ENCODE results near the gene LRMDA. TPM values are rescaled to one million over a fixed set of nuclear protein-coding genes. Genes with fewer than 3 reads are reported as not detected.

Gene LRMDA
- total RNA-seq, 2 experiments from 2014 or later = not detected

DNA sequence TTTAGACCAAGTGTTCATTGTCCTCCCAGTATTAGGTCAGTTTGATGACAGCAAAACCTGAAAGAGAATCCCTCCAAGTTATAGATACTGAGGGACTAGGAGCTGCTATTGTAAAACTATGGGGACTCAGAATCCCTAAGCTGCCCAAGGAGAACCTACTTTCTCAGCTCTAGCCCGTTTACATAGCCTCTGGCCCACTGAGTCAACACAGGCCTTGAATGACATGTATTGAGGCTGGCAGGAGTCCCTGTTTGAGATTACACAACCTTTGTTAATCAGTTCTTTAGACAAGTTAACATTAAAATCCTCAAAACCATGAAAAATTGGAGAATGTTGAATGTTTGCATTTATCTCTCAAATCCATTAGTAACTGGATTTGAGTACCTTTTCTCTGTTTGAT, 1127.2 kb downstream of the LRMDA start:
- Mint-ChIP-seq H3K4me3 (no peak overlapping the region), H3K9me3 (no peaks in the 10 kb centered on the region), H3K4me1 (ENCODE audit: low read depth) (no peaks in the 10 kb centered on the region), H3K36me3 (ENCODE audit: low read depth) (no peaks in the 10 kb centered on the region), H3K27ac (no peak overlapping the region), H3K27me3 (no peaks in the 10 kb centered on the region)
- Histone ChIP-seq H3K4me3 (ENCODE audit: low read length) (no peak overlapping the region), H3K27ac (ENCODE audit: low read depth in 1 of 2, low read length in 2 of 2) (no peak overlapping the region), H3K4me1 (ENCODE audit: insufficient read depth, low read length) (no peaks in the 10 kb centered on the region), H3K9me3 (ENCODE audit: control insufficient read depth in 1 of 2, insufficient read depth in 1 of 2, low read length in 2 of 2) (peaks cover 0 to 5% of the 10 kb centered on the region in 2 experiments), H3K36me3 (ENCODE audit: insufficient read depth, low read length) (no peaks in the 10 kb centered on the region), H3K27me3 (ENCODE audit: control insufficient read depth in 1 of 2, insufficient read depth in 2 of 2, low read length in 2 of 2) (no peaks in the 10 kb centered on the region)
- TF ChIP-seq CTCF (IDR thresholded peaks at IDR 0.05) = no peak
- intact Hi-C loops (cut with DNase I, micrococcal nuclease) = no loop called here
- DNase-seq (no peak), ATAC-seq (ENCODE audit: poor library complexity) (no peak)
- ChIA-PET CTCF (no interaction called here), POLR2A (no interaction called here)

GRCh38 chr10:76558996-76559891, 1127.8 kb downstream of the LRMDA start:
- no peak for TF ChIP-seq CTCF (IDR thresholded peaks at IDR 0.05)
- DNase-seq = no peak

DNA sequence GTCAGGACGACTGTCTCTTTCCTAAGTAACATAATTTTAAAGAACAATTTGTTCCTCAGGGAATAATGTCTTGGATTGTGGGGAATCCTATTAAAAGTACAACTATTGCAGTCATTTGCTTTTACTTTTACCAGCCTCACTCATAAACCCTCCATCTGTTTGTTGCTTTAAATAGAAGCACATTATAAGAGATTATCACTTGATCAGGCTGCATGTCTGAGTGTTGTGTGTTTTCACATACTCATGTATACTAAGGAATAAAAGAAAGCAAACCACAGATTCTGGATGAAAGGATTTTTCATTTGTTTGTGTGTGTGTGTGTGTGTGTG, 1128.4 kb downstream of the LRMDA start:
- H3K4me1 Mint-ChIP-seq (ENCODE audit: low read depth) = no peaks in the 10 kb centered on the region

More at GRCh38 chr10:76558996-76559891, 1127.8 kb downstream of the LRMDA start:
- H3K4me3 ChIP-seq (ENCODE audit: low read length) = no peak overlapping the region
- no peaks in the 10 kb centered on the region for H3K4me1 Mint-ChIP-seq (ENCODE audit: low read depth)
- H3K27me3 ChIP-seq (ENCODE audit: control insufficient read depth in 1 of 2, insufficient read depth in 2 of 2, low read length in 2 of 2) = no peaks in the 10 kb centered on the region
- no peaks in the 10 kb centered on the region for H3K36me3 ChIP-seq (ENCODE audit: insufficient read depth, low read length)
- no peak for ATAC-seq (ENCODE audit: poor library complexity)
- H3K27ac Mint-ChIP-seq = no peak overlapping the region
- H3K4me1 ChIP-seq (ENCODE audit: insufficient read depth, low read length) = no peaks in the 10 kb centered on the region
- ChIA-PET CTCF (no interaction called here), POLR2A (no interaction called here)
- intact Hi-C loops (cut with DNase I, micrococcal nuclease) = no loop called here
- no peak overlapping the region for H3K27ac ChIP-seq (ENCODE audit: low read depth in 1 of 2, low read length in 2 of 2)
- H3K9me3 ChIP-seq (ENCODE audit: control insufficient read depth in 1 of 2, insufficient read depth in 1 of 2, low read length in 2 of 2) = peaks cover 0 to 5% of the 10 kb centered on the region in 2 experiments
- H3K36me3 Mint-ChIP-seq (ENCODE audit: low read depth) = no peaks in the 10 kb centered on the region
- no peaks in the 10 kb centered on the region for H3K9me3 Mint-ChIP-seq
- no peak overlapping the region for H3K4me3 Mint-ChIP-seq
- no peaks in the 10 kb centered on the region for H3K27me3 Mint-ChIP-seq

More for the DNA sequence above, 1128.4 kb downstream of the LRMDA start:
- Mint-ChIP-seq H3K27me3 (no peaks in the 10 kb centered on the region), H3K4me3 (no peak overlapping the region), H3K36me3 (ENCODE audit: low read depth) (no peaks in the 10 kb centered on the region), H3K9me3 (no peaks in the 10 kb centered on the region), H3K27ac (no peak overlapping the region)
- no peak for DNase-seq
- no peaks in the 10 kb centered on the region for H3K36me3 ChIP-seq (ENCODE audit: insufficient read depth, low read length)
- intact Hi-C loops (cut with DNase I, micrococcal nuclease) = no loop called here
- no peaks in the 10 kb centered on the region for H3K27me3 ChIP-seq (ENCODE audit: control insufficient read depth in 1 of 2, insufficient read depth in 2 of 2, low read length in 2 of 2)
- no peak for ATAC-seq (ENCODE audit: poor library complexity)
- CTCF ChIA-PET = no interaction called here
- H3K9me3 ChIP-seq (ENCODE audit: control insufficient read depth in 1 of 2, insufficient read depth in 1 of 2, low read length in 2 of 2) = peaks cover 0 to 5% of the 10 kb centered on the region in 2 experiments
- POLR2A ChIA-PET = no interaction called here
- no peak overlapping the region for H3K4me3 ChIP-seq (ENCODE audit: low read length)
- H3K4me1 ChIP-seq (ENCODE audit: insufficient read depth, low read length) = no peaks in the 10 kb centered on the region
- no peak for TF ChIP-seq CTCF (IDR thresholded peaks at IDR 0.05)
- no peak overlapping the region for H3K27ac ChIP-seq (ENCODE audit: low read depth in 1 of 2, low read length in 2 of 2)
